Thoracic aorta (tissue), 2 donors: ENCODE measurements around the gene SIGLEC14. TPM values are rescaled to one million over a fixed set of nuclear protein-coding genes. Genes with fewer than 3 reads are reported as not detected.
"Not testable (repeated sequence)": the region's sequence is repeated elsewhere in the genome, so short reads cannot be mapped to it uniquely, and the experiment has no call there.

Experiments used
- ATAC-seq: fragments of 150-250 bp; one replicate; pipeline ENCODE4 v1.8.0; 2017; ENCODE audit warnings: low read depth; ENCODE audit not compliant: insufficient number of reproducible peaks, low FRiP score
- DNase-seq: peaks from one replicate; pipeline ENCODE4 v3.0.0-alpha.2; 2020; ENCODE audit warnings: low spot score
- H3K27ac ChIP-seq, 2 donors: fragments of 200-600 bp; sonication (generic); 1 replicate in 1 of 2; 2 replicates in 1 of 2; pipeline ENCODE4 v1.5.1; 2016; ENCODE audit warnings: mild to moderate bottlenecking in 2 of 2, moderate library complexity in 2 of 2
- H3K27me3 ChIP-seq: fragments of 200-600 bp; sonication (generic); replicated peaks from 2 replicates; pipeline ENCODE4 v1.6.0; 2016; ENCODE audit warnings: mild to moderate bottlenecking; ENCODE audit not compliant: insufficient read depth
- H3K36me3 ChIP-seq: fragments of 200-600 bp; sonication (generic); one replicate; pipeline ENCODE4 v1.5.1; 2016
- H3K4me1 ChIP-seq, 2 donors: fragments of 200-600 bp; sonication (generic); 1 replicate in 1 of 2; 2 replicates in 1 of 2; pipeline versions ENCODE4 v1.5.1 to v1.6.0; 2016; ENCODE audit warnings: low read depth in 2 of 2, mild to moderate bottlenecking in 1 of 2; ENCODE audit not compliant: control insufficient read depth in 1 of 2
- H3K4me3 ChIP-seq: fragments of 200-600 bp; sonication (generic); 2 replicates; pipeline ENCODE4 v1.5.1; 2016; ENCODE audit warnings: mild to moderate bottlenecking
- H3K9me3 ChIP-seq: fragments of 200-600 bp; sonication (generic); 2 replicates; pipeline ENCODE4 v1.5.1; 2016
- CTCF ChIP-seq: fragments of 200-600 bp; sonication (generic); IDR thresholded peaks from one replicate; pipeline ENCODE4 v1.5.1; 2019; ENCODE audit warnings: antibody characterized with exemption
- total RNA-seq, 2 donors: library from RNA; depleted of rRNA; stranded (reverse); fragments of >200 nt; gene quantifications; one replicate each; pipeline versions ENCODE4 v1.1.0 to v1.2.3, GENCODE V29; 2016

Gene SIGLEC14
- 10 to 100 TPM in 1 of 2 donors, 1 to 10 TPM in 1; 4.6 to 12.6 TPM for total RNA-seq

- not testable (repeated sequence) for H3K27me3 ChIP-seq, H3K36me3 ChIP-seq, DNase-seq, H3K9me3 ChIP-seq, H3K4me1 ChIP-seq, H3K27ac ChIP-seq, ATAC-seq
- H3K4me3 ChIP-seq = peak within 1 kb of the TSS; percentile 55
Observed at GRCh38 chr19:51646730-51647129, at the start of gene SIGLEC14. Gene SIGLEC14 (minus strand): TSS chr19:51646825. CDS start chr19:51646759, 66 bp downstream.

GRCh38 chr19:51695702-51696315 is 49.2 kb upstream of the SIGLEC14 start:
- no peak for DNase-seq
- Histone ChIP-seq H3K4me1 (peaks cover 10 to 35% of the 10 kb centered on the region in 2 donors), H3K27me3 (no peaks in the 10 kb centered on the region), H3K36me3 (peaks cover 10% of the 10 kb centered on the region), H3K9me3 (no peaks in the 10 kb centered on the region), H3K4me3 (no peak overlapping the region), H3K27ac (no peak overlapping the region)
- TF ChIP-seq CTCF = no peak
- no peak for ATAC-seq

- no peaks in the 10 kb centered on the region for H3K27me3 ChIP-seq
- H3K9me3 ChIP-seq = no peaks in the 10 kb centered on the region
- H3K27ac ChIP-seq = no peak overlapping the region
- no peak for ATAC-seq
- no peak overlapping the region for H3K4me3 ChIP-seq
- H3K36me3 ChIP-seq = peaks cover 10% of the 10 kb centered on the region
- no peak for TF ChIP-seq CTCF
- peaks cover 10 to 35% of the 10 kb centered on the region in 2 donors for H3K4me1 ChIP-seq
- no peak for DNase-seq
Observed at GRCh38 chr19:51695088-51695487, 48.5 kb upstream of the SIGLEC14 start.

- peaks cover 10% of the 10 kb centered on the region for H3K36me3 ChIP-seq
- no peak overlapping the region for H3K4me3 ChIP-seq
- H3K27ac ChIP-seq = no peak overlapping the region
- DNase-seq (no peak), ATAC-seq (no peak)
- no peaks in the 10 kb centered on the region for H3K9me3 ChIP-seq
- peaks cover 10 to 35% of the 10 kb centered on the region in 2 donors for H3K4me1 ChIP-seq
- no peak for TF ChIP-seq CTCF
- H3K27me3 ChIP-seq = no peaks in the 10 kb centered on the region
Observed at GRCh38 chr19:51694318-51695085, 47.9 kb upstream of the SIGLEC14 start.

GRCh38 chr19:51693819-51694218 is 47.2 kb upstream of the SIGLEC14 start:
- no peaks in the 10 kb centered on the region for H3K27me3 ChIP-seq
- H3K4me1 ChIP-seq = peaks cover 10 to 35% of the 10 kb centered on the region in 2 donors
- no peak overlapping the region for H3K4me3 ChIP-seq
- H3K27ac ChIP-seq = peak overlapping the region; percentile 4 to 28
- ATAC-seq (no peak), DNase-seq (no peak)
- no peaks in the 10 kb centered on the region for H3K9me3 ChIP-seq
- peaks cover 10% of the 10 kb centered on the region for H3K36me3 ChIP-seq
- no peak for TF ChIP-seq CTCF
